Immature natural killer cell (primary cell): ENCODE results near the gene TMED8. TPM values are rescaled to one million over a fixed set of nuclear protein-coding genes. Genes with fewer than 3 reads are reported as not detected.
A peak's percentile ranks its signal among the peaks of the same experiment; 100 is the strongest.
"Not testable (repeated sequence)": the region's sequence is repeated elsewhere in the genome, so short reads cannot be mapped to it uniquely, and the experiment has no call there.

ENCODE experiments used
- DNase-seq, 3 donors: peaks; one replicate each; pipeline ENCODE4 v3.0.0; 2022; ENCODE audit warnings: mixed read lengths in 1 of 3
- H3K27ac Mint-ChIP-seq, 6 donors: one replicate each; pipeline ENCODE4 v1.8.0; 2020; ENCODE audit warnings: mixed read lengths in 6 of 6, mild to moderate bottlenecking in 5 of 6, inconsistent platforms in 4 of 6, moderate library complexity in 3 of 6
- H3K27me3 Mint-ChIP-seq, 3 donors: one replicate each; pipeline ENCODE4 v1.8.0; 2020 to 2021; ENCODE audit warnings: low read depth in 3 of 3, mild to moderate bottlenecking in 3 of 3, mixed read lengths in 3 of 3, moderate library complexity in 3 of 3, inconsistent platforms in 1 of 3
- H3K36me3 Mint-ChIP-seq, 3 donors: one replicate each; pipeline ENCODE4 v1.8.0; 2020; ENCODE audit warnings: mixed read lengths in 3 of 3, inconsistent platforms in 2 of 3, mild to moderate bottlenecking in 2 of 3
- H3K4me1 Mint-ChIP-seq, 2 donors: one replicate each; pipeline ENCODE4 v1.8.0; 2020; ENCODE audit warnings: inconsistent platforms in 2 of 2, mild to moderate bottlenecking in 2 of 2, mixed read lengths in 2 of 2, moderate library complexity in 1 of 2
- H3K4me3 Mint-ChIP-seq, 5 donors: one replicate each; pipeline ENCODE4 v1.8.0; 2020; ENCODE audit warnings: mild to moderate bottlenecking in 5 of 5, mixed read lengths in 5 of 5, inconsistent platforms in 3 of 5, moderate library complexity in 3 of 5
- H3K9me3 Mint-ChIP-seq, 6 donors: one replicate each; pipeline ENCODE4 v1.8.0; 2020; ENCODE audit warnings: mild to moderate bottlenecking in 6 of 6, mixed read lengths in 6 of 6, inconsistent platforms in 4 of 6, moderate library complexity in 3 of 6
- polyA plus RNA-seq, 3 donors: library from polyadenylated mRNA; unstranded; fragments of 300-500 nt; fragmentation: Illumina TruSeq; gene quantifications; one replicate each; pipeline ENCODE4 v1.2.3, GENCODE V29; 2021

The TMED8 gene
- polyA plus RNA-seq, 3 donors from 2014 or later = 2.4 to 4.6 (median 2.6) TPM

DNA sequence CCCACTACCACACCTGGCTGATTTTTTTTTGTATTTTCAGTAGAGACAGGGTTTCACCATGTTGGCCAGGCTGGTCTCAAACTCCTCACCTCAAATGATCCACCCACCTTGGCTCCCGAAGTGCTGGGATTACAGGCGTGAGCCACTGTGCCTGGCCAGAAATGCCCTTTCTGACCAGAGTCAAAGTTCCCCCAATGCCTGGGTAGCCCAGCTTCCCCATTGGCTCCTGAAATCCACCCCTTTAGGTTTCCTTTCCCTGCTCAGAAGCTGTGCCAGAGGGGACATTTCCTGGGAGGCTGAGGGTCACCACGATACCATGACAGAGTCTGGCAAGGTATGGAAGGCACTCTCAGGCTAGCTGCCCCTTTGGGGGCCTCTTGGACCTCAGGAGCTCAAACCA, 52.6 kb downstream of the TMED8 start:
- Mint-ChIP-seq H3K4me1 (peaks cover 12 to 19% of the 10 kb centered on the region in 2 donors), H3K9me3 (no peaks in the 10 kb centered on the region), H3K27ac (no peak overlapping the region), H3K36me3 (no peaks in the 10 kb centered on the region), H3K27me3 (peaks cover 6 to 12% (median 8%) of the 10 kb centered on the region in 3 donors), H3K4me3 (no peak overlapping the region)
- no peak for DNase-seq

DNA sequence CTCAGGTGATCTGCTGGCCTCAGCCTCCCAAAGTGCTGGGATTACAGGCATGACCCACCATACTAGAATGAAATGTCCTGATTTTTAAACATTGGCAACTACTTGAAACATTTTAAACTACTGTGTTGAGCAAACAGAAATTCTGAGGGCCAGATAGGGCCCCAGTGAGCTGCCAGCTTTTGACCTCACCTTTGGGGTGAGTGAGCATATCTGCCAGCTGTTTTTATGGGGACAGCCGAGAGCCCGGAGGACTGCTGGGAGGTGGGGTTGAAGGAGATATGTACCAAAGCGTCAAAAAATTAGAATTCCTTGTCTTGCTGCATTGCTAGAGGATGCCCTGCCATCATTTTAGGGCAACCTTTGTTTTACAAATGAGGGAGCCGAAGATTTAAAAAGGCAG, 53.3 kb downstream of the TMED8 start:
- Mint-ChIP-seq H3K27me3 (peaks cover 6 to 12% (median 8%) of the 10 kb centered on the region in 3 donors), H3K27ac (no peak overlapping the region), H3K36me3 (no peaks in the 10 kb centered on the region), H3K4me3 (no peak overlapping the region), H3K4me1 (peaks cover 12 to 19% of the 10 kb centered on the region in 2 donors), H3K9me3 (no peaks in the 10 kb centered on the region)
- DNase-seq = no peak

DNA sequence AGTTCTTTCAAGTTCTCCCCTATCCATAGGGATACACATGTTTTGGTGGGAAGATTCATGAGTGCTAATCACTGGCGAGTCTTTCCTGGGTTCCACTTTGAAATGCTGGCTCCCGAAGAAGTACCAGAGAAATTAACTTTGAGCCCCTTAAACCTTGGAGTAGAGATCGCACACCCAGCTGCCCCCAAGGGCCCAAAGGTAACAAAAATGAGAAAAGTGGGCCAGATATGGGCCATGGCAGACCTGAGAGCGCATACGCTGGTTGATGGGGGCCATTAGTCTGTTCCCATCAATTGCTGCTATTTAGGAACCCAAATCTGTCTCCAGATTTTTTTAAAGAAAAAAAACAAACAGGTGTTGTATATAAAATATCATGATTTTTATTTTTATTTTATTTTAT, 53.9 kb downstream of the TMED8 start:
- Mint-ChIP-seq H3K27ac (peak overlapping the region in 1 of 6 donors; percentile 96), H3K4me3 (peak overlapping the region in 2 of 5 donors; percentile 97 to 98)

DNA sequence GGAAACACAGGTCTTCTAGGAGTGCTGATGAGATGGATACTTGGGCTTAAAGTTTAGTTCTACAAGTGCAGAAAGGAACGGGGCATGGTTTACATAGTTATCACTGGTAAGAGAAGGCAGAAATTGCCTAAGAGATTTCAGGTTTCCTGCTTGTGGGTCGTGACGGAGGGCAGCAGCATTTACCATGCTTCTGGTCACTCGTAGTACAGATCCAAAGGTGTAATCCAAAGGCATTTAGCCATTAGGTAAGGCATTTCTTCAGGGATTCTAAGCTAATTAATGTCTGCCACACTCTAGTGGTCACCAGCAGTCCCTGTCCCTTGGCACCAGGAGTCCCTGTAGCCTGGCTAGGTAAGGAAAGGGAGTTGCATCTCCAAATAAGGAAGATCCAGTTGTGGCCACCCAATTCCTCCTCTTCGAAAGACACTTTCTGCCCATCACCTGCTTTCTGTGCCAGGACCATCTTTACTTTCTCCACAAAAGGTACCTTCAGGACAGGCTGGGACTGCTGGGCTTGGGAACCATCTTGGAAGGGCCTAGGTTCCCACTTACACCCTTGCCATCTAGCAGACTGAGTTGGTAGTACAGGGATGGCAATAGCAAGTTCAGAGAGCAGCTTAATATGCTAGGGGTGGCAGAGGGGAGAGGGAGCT, 54.5 kb downstream of the TMED8 start:
- Mint-ChIP-seq H3K27me3 (peaks cover 6 to 11% (median 8%) of the 10 kb centered on the region in 3 donors), H3K4me1 (peaks cover 12 to 19% of the 10 kb centered on the region in 2 donors), H3K4me3 (peak overlapping the region; percentile 95 to 98 (median 96)), H3K36me3 (no peaks in the 10 kb centered on the region), H3K27ac (peak overlapping the region; percentile 96 to 98 (median 98)), H3K9me3 (no peaks in the 10 kb centered on the region)
- DNase-seq = no peak

More for the DNA sequence above, 53.9 kb downstream of the TMED8 start:
- H3K27me3 Mint-ChIP-seq = peaks cover 6 to 12% (median 8%) of the 10 kb centered on the region in 3 donors
- no peak for DNase-seq
- H3K9me3 Mint-ChIP-seq = no peaks in the 10 kb centered on the region
- no peaks in the 10 kb centered on the region for H3K36me3 Mint-ChIP-seq
- peaks cover 12 to 19% of the 10 kb centered on the region in 2 donors for H3K4me1 Mint-ChIP-seq

DNA sequence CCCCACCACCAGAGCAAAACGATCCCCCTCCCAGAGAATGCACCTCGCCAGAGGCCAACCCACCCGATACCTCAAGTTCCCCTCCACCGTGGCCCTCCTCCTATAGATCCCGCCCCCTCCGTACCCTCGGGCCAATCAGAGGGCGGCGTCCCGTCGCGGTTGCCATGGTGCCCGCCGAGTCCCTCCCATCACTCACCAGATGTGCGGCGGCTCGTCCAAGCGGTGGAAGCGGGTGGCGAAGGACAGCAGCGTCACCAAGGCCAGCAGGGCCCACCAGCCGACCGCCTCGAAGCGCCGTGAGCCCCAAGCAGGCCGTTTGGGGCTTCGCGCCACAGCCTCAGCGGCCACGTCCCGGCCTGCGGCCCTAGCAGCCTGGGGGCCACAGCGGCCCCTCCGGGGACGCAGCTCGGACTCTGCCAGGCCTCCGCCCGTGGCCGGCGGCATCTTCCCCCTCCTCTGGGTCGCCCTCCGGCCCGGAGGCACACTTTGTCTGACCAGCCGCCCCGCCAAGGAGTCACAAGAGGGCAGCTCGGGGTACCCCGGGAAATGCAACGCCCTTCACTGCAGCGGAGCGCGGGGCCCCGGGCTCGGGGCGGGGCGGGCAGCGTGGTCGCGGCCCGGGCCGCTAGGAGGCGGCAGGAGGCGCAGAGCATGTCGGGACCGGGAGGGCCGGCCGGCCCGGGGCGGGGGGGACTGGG, 56.5 kb downstream of the TMED8 start, which contains the start of gene POMT2:
POMT2 (minus strand) TSS at position 646 of the 698 bp plus-strand sequence; CDS start at position 444, 202 bp downstream.
- peak; percentile 91 to 93 (median 93) for DNase-seq
- peaks cover 6 to 11% (median 8%) of the 10 kb centered on the region in 3 donors for H3K27me3 Mint-ChIP-seq
- H3K4me3 Mint-ChIP-seq = peak within 1 kb of the TSS; percentile 95 to 98 (median 96)
- H3K27ac Mint-ChIP-seq = peak within 1 kb of the TSS; percentile 96 to 98 (median 98)
- H3K9me3 Mint-ChIP-seq = no peaks in the 10 kb centered on the region
- peaks cover 12 to 19% of the 10 kb centered on the region in 2 donors for H3K4me1 Mint-ChIP-seq
- H3K36me3 Mint-ChIP-seq = no peaks in the 10 kb centered on the region

DNA sequence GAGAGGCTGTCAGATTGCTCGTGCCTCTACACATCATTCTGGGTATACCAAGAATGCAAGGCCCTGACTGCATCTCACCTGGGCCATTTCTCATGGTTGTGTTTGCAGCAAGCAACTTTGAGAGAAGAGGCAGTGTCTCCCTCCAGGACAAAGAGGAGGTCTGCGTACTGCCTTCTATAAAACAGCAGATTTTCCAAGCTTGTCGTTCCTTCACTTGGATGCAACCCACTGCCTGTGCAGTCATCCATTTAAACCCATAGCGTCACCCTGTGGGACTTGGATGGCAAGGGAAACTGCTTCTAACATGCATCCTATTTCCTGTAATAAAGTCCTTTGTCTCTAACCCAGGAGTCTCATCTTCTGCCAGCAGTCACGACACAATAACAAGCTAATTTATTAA, 57.5 kb downstream of the TMED8 start:
- H3K4me3 Mint-ChIP-seq = peak overlapping the region in 3 of 5 donors; percentile 92 to 97 (median 94)
- DNase-seq = no peak
- peaks cover 12 to 19% of the 10 kb centered on the region in 2 donors for H3K4me1 Mint-ChIP-seq
- H3K9me3 Mint-ChIP-seq = no peaks in the 10 kb centered on the region
- peak overlapping the region in 4 of 6 donors; percentile 13 to 91 (median 88) for H3K27ac Mint-ChIP-seq
- H3K36me3 Mint-ChIP-seq = no peaks in the 10 kb centered on the region
- peaks cover 6 to 11% (median 8%) of the 10 kb centered on the region in 3 donors for H3K27me3 Mint-ChIP-seq

DNA sequence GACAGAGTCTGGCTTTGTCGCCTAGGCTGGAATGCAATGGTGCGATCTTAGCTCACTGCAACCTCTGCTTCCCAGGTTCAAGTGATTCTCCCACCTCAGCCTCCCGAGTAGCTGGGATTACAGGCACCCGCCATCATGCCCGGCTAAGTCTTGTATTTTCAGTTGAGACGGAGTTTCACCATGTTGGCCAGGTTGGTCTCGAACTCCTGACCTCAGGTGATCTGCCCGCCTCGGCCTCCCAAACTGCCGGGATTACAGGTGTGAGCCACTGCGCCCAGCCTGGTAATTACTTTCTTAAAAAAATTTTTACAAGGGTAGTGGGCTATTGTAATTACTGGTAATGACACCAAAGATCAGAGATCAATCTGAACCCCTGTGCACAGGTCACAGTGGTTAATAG, 58.1 kb downstream of the TMED8 start:
- Mint-ChIP-seq H3K4me3 (peak overlapping the region in 1 of 5 donors; percentile 92), H3K27me3 (peaks cover 6 to 11% (median 8%) of the 10 kb centered on the region in 3 donors), H3K4me1 (peaks cover 12 to 19% of the 10 kb centered on the region in 2 donors)
- H3K9me3 Mint-ChIP-seq, H3K27ac Mint-ChIP-seq, DNase-seq, H3K36me3 Mint-ChIP-seq: not testable (repeated sequence)

DNA sequence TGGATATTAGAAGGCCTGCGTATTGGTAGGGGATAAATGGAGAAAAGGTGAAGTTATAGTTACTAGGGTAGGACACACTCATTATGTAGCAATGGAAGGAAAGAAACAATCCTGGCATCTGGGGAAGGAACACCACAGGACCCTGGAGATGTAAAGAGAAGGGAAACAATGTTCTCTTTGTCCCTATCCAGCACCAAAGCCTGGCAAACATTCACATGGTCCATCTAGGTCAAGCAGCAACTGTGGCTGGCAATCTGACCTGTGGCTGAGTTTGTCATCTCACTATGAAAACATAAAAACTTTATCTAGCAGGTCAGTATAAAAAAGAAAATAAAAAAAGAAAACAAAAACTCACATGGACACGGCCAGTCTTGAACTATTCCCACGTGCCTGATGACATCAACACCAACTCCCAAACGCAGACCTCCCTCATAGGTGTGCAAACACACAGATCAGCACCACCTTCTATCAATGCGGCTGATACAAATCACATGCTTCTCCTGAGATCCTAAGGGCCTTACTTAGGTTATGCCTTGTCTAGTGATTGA, 58.8 kb downstream of the TMED8 start:
- H3K4me1 Mint-ChIP-seq = peaks cover 12 to 19% of the 10 kb centered on the region in 2 donors
- no peak for DNase-seq
- H3K36me3 Mint-ChIP-seq = no peaks in the 10 kb centered on the region
- peaks cover 6 to 11% (median 8%) of the 10 kb centered on the region in 3 donors for H3K27me3 Mint-ChIP-seq
- H3K4me3 Mint-ChIP-seq = no peak overlapping the region
- H3K27ac Mint-ChIP-seq = no peak overlapping the region
- no peaks in the 10 kb centered on the region for H3K9me3 Mint-ChIP-seq

DNA sequence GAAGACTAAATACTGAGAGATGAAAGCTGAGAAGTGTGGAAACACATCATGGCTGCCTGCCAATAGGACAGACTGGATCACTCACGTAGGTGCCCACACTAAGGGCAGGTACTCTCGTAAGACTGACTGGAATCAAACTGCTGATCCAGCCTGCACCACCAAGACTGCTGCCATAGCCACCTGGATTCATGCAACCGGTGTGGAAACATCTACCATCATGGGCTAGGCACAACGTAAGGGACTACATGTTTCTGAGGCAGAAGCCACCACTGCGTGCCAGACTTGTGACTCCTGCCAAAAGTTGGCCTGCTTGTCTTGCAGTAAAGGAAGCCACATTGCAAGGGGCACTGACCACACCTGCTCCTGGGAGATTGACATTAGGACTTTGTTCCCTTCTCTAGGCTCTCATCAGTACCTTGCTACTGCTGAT, 60.0 kb downstream of the TMED8 start:
- H3K36me3 Mint-ChIP-seq = no peaks in the 10 kb centered on the region
- no peaks in the 10 kb centered on the region for H3K9me3 Mint-ChIP-seq
- DNase-seq = no peak
- no peak overlapping the region for H3K4me3 Mint-ChIP-seq
- H3K27me3 Mint-ChIP-seq = peaks cover 6 to 11% (median 8%) of the 10 kb centered on the region in 3 donors
- H3K4me1 Mint-ChIP-seq = peaks cover 8 to 14% of the 10 kb centered on the region in 2 donors
- no peak overlapping the region for H3K27ac Mint-ChIP-seq

DNA sequence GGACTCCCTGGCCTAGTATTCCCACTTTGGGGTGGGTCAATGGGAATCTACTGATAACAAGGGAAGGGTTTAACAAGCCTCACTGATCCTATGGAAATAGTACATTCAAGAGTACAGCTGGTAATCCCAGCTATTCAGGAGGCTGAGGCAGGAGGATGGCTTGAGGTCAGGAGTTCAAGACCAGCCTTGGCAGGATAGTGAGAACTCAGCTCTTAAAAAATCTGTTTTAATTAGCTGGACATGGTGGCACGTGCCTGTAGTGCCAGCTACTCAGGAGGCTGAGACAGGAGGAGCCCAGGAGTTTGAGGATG, 60.7 kb downstream of the TMED8 start:
- H3K4me1 Mint-ChIP-seq = peaks cover 5 to 10% of the 10 kb centered on the region in 2 donors
- H3K27me3 Mint-ChIP-seq = peaks cover 6 to 8% (median 8%) of the 10 kb centered on the region in 3 donors
- H3K27ac Mint-ChIP-seq = no peak overlapping the region
- H3K36me3 Mint-ChIP-seq = no peaks in the 10 kb centered on the region
- no peak for DNase-seq
- no peaks in the 10 kb centered on the region for H3K9me3 Mint-ChIP-seq
- no peak overlapping the region for H3K4me3 Mint-ChIP-seq

DNA sequence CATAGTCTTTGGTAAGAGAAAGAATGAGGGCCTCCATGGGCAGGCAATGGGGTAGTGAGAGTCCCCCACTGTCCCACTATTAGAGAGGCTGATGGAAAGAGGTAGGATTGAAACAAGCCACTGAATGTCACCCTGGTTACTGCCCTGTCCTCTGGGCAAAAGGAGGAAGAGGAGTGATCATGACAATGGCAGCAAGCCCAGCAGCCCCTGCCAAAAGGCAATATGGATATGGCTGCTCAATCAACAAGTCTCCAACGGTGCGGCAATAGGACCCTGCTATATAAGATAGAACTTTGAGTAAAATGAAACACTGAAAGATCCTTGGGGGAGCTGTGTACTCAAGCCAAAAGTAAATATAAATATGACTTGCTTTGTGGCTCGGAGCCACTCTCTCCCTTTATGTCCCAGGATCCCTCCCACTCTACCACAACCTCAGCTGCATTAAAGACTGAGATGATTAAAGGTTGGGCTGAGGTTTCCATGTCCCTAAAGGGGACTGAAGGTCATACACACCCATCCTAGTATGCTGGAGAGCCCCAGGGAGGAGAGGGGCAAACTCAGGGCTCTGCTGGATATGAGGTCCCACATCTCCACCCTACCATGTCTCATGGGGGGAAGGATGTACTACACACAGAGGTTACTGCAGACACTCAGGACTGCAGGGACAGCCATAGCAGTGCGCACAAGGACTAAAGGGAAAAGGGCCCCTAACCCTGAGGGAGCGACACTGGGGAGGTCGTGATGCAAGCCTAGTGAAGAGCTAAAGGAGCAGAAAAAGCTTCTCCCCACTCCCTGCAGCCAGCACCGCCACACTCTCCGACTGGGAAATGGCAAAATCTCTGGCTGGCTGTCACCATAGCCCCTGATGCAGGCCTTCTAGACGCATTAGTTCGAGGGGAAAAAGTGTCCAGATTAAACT, 62.1 kb downstream of the TMED8 start:
- DNase-seq = no peak
- H3K9me3 Mint-ChIP-seq = no peaks in the 10 kb centered on the region
- no peaks in the 10 kb centered on the region for H3K36me3 Mint-ChIP-seq
- no peak overlapping the region for H3K27ac Mint-ChIP-seq
- H3K4me3 Mint-ChIP-seq = no peak overlapping the region
- no peaks in the 10 kb centered on the region for H3K27me3 Mint-ChIP-seq
- H3K4me1 Mint-ChIP-seq = peaks cover under 1 to 6% of the 10 kb centered on the region in 2 donors

DNA sequence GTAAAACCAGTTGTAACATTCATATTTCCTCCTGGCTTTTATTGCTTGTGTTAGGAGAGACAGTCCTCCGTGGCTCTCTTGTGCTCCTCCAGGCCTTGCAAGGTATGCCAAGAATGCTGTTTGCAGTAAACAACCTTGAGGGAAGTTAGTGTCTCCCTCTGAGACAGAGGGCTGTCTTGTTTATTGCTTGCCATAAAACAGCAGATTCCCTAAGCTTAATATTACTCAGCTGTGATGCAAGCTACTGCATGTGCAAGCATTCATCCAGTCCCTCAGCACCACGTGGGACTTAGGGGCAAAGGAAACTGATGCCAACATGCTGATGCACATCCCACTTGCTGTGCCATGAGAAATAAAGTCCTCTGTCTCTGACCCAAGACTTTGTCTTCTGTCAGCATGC, 62.9 kb downstream of the TMED8 start:
- no peak overlapping the region for H3K27ac Mint-ChIP-seq
- no peak overlapping the region for H3K4me3 Mint-ChIP-seq
- no peak for DNase-seq
- no peaks in the 10 kb centered on the region for H3K4me1 Mint-ChIP-seq
- no peaks in the 10 kb centered on the region for H3K27me3 Mint-ChIP-seq
- H3K9me3 Mint-ChIP-seq = no peaks in the 10 kb centered on the region
- no peaks in the 10 kb centered on the region for H3K36me3 Mint-ChIP-seq

DNA sequence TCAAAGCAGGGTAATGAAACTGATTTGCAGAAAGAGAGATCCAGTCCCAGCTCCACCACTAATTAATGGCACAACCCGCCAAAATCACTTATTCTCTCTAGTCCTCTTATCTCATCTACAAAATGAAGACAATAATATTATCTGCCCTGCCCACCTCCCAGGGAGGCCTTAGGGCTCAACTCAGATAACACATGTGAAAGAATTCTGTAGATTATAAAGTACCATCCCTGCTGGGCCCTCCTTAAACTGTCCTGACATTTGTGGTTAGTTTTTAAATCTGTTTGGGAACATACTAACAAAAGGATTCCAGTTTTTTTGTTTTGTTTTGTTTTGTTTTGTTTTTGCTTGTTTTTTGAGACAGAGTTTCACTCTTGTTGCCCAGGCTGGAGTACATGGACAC, 63.5 kb downstream of the TMED8 start:
- DNase-seq = no peak
- Mint-ChIP-seq H3K27me3 (no peaks in the 10 kb centered on the region), H3K36me3 (no peaks in the 10 kb centered on the region), H3K4me1 (no peaks in the 10 kb centered on the region), H3K9me3 (no peaks in the 10 kb centered on the region), H3K4me3 (no peak overlapping the region), H3K27ac (no peak overlapping the region)
